ENCODE data around the gene SCRN1. TPM values are rescaled to one million over a fixed set of nuclear protein-coding genes. Genes with fewer than 3 reads are reported as not detected.

Gene SCRN1, protein sequence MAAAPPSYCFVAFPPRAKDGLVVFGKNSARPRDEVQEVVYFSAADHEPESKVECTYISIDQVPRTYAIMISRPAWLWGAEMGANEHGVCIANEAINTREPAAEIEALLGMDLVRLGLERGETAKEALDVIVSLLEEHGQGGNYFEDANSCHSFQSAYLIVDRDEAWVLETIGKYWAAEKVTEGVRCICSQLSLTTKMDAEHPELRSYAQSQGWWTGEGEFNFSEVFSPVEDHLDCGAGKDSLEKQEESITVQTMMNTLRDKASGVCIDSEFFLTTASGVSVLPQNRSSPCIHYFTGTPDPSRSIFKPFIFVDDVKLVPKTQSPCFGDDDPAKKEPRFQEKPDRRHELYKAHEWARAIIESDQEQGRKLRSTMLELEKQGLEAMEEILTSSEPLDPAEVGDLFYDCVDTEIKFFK
- total RNA-seq = 49.0 and 58.3 TPM in 2 replicates

DNA sequence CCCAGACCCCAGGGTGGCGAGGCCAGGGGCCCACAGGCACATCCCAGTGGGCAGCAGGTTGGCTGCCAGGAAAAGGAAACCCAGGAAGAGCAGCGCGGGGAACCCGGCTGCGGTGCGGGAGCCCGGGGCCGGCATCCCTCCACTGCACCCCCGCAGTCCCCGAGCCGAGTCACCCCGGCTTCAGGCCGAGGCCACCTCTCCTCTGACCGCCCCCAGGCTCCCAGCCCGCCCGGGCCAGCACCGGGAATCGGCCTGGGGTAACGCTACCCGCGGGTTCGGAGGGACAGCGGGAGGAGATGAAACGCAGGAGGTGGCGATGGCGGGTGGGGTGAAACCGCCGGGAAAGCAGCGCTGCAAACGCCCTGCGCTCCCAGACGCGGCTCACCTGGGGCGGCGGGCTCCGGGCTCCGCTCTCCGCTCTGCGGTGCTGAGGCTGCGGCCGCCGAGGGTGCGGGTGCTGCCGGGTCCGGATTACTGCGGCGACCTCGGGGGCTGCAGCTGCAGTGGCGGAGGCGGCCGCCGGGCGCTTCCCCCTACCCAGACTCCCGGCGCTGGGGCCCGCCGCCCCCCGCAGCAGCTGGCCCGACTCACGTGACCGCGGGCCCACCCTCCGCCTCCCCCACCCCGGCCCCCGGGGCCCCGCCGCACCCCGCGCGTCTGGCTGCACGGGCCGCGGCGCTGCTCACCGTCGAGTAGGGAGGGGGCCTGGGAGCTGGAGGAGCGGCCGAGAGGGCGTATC lies at the start of gene SCRN1:
Gene SCRN1, minus strand, starts transcription at position 545 of the 739 bp plus-strand sequence. CDS start 20,734 bp downstream, outside the sequence.

DNA sequence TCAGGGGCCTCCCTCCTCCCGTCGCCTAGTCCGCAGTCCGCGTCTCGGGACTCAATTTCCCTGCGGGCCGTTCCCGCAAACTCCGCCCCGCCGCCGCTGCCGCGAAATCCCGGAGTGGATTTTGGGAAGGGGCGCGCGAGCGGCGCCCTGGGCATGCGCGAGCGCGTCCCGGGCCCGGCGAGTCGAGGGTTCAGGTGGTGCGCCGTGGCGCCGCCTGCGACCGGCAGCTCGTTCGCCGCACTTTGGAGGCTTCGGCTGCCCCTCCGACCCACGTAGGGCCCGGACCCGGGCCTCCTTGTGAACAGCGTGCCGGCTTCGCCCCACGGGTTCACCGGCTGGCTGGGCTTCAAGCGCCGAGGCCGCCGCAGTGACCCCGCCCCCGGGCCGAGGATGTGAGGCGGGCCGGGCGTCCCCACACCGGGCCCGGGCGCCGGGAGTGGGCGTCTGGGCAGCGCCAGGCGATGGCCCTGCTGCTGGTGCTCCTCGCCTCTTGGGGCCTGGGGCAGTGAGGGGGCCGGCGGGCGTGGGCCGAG lies 38.7 kb upstream of the SCRN1 start, which contains the start of gene PLEKHA8:
Gene PLEKHA8, plus strand, starts transcription at position 197 of the 533 bp plus-strand sequence. CDS start 351 bp downstream, outside the sequence.

GRCh38 chr7:30026229-30027064 lies 36.8 kb upstream of the SCRN1 start, which contains the start of gene FKBP14:
FKBP14 (minus strand) TSS chr7:30026702; CDS start chr7:30026508, 194 bp downstream.

Other genes starting within 250 kb of the SCRN1 start
- under 0.01 and 0.21 TPM in 2 replicates for gene WIPF3, start 183.3 kb downstream of the SCRN1 start, total RNA-seq
- 15.6 and 27.2 TPM in 2 replicates for gene FKBP14, start 36.9 kb upstream of the SCRN1 start, total RNA-seq
- 10.4 and 18.1 TPM in 2 replicates for gene PLEKHA8, start 38.6 kb upstream of the SCRN1 start, total RNA-seq
- 14.3 and 20.2 TPM in 2 replicates for gene MTURN, start 145.2 kb upstream of the SCRN1 start, total RNA-seq

All from tracheal epithelial cell (primary cell).